Tibial nerve (tissue), 4 donors: ENCODE measurements around the gene TRAF3. TPM values are rescaled to one million over a fixed set of nuclear protein-coding genes. Genes with fewer than 3 reads are reported as not detected.

Experiments
- DNase-seq, 2 donors: peaks; one replicate each; pipeline ENCODE4 v3.0.0-alpha.2; 2019; ENCODE audit warnings: low spot score in 2 of 2
- H3K27ac ChIP-seq, 4 donors: fragments of 200-600 bp; sonication (generic) in 3 of 4; one replicate each; pipeline ENCODE4 v1.5.1; 2017 to 2019; ENCODE audit warnings: mild to moderate bottlenecking in 1 of 4
- H3K27me3 ChIP-seq, 2 donors: fragments of 200-600 bp; sonication (generic) in 1 of 2; one replicate each; pipeline versions ENCODE4 v1.5.1 to v1.6.0; 2017 to 2019
- H3K36me3 ChIP-seq, 3 donors: fragments of 200-600 bp; sonication (generic); one replicate each; pipeline ENCODE4 v1.5.1; 2018 to 2019
- H3K4me1 ChIP-seq, 4 donors: fragments of 200-600 bp; sonication (generic) in 3 of 4; one replicate each; pipeline ENCODE4 v1.5.1; 2017 to 2019
- H3K4me3 ChIP-seq, 4 donors: fragments of 200-600 bp; sonication (generic) in 3 of 4; one replicate each; pipeline ENCODE4 v1.5.1; 2017 to 2019; ENCODE audit warnings: mild to moderate bottlenecking in 1 of 4, moderate library complexity in 1 of 4
- H3K9me3 ChIP-seq, 4 donors: fragments of 200-600 bp; sonication (generic) in 3 of 4; one replicate each; pipeline ENCODE4 v1.5.1; 2017 to 2019
- CTCF ChIP-seq, 5 experiments: fragments of 200-600 bp in 3 of 5; fragments of 450-650 bp in 2 of 5; sonication (generic) in 3 of 5; IDR thresholded peaks; one replicate each; pipeline ENCODE4 v1.5.1; 2016 to 2019; ENCODE audit warnings: antibody characterized with exemption in 5 of 5, mild to moderate bottlenecking in 3 of 5, moderate library complexity in 2 of 5
- EP300 ChIP-seq, 2 donors: sonication (generic); formaldehyde crosslinking; IDR thresholded peaks; one replicate each; pipeline ENCODE4 v1.6.1; 2017; ENCODE audit warnings: antibody characterized with exemption in 2 of 2, mild to moderate bottlenecking in 1 of 2
- POLR2A ChIP-seq, 2 donors: fragments of 450-650 bp; IDR thresholded peaks; one replicate each; pipeline ENCODE4 v1.6.1; 2017; ENCODE audit warnings: antibody characterized with exemption in 2 of 2, mild to moderate bottlenecking in 2 of 2, moderate library complexity in 2 of 2
- WGBS, 2 donors: methylation state at CpG; one replicate each; pipeline ENCODE4 v1.1.5; 2018; 5-methylcytosine and 5-hydroxymethylcytosine counted together
- total RNA-seq, 4 donors: library from RNA; depleted of rRNA; stranded (reverse); fragments of >200 nt; gene quantifications; one replicate each; pipeline ENCODE4 v1.1.0, GENCODE V29; 2016

The TRAF3 gene
- total RNA-seq, 4 donors from 2014 or later = 4.8 to 20.7 (median 13.4) TPM

GRCh38 chr14:102779084-102779462 is 1.8 kb downstream of the TRAF3 start:
- Histone ChIP-seq H3K36me3 (no peaks in the 10 kb centered on the region), H3K9me3 (no peaks in the 10 kb centered on the region), H3K4me3 (peak overlapping the region in 1 of 4 donors; percentile 63), H3K4me1 (peaks cover 0 to 29% (median 16%) of the 10 kb centered on the region in 4 donors), H3K27me3 (no peaks in the 10 kb centered on the region), H3K27ac (peak overlapping the region in 2 of 4 donors; percentile 88 to 91)
- DNase-seq = no peak
- 35 to 46% methylated on average over 4 of the region's 4 CpGs for WGBS, 2 donors
- no peak for TF ChIP-seq CTCF (IDR thresholded peaks at IDR 0.05)

GRCh38 chr14:102779574-102780315 is 2.5 kb downstream of the TRAF3 start:
- H3K4me1 ChIP-seq = peaks cover 0 to 27% (median 16%) of the 10 kb centered on the region in 4 donors
- no peaks in the 10 kb centered on the region for H3K36me3 ChIP-seq
- no peaks in the 10 kb centered on the region for H3K9me3 ChIP-seq
- TF ChIP-seq CTCF (IDR thresholded peaks at IDR 0.05) (no peak), EP300 (IDR thresholded peaks at IDR 0.05) (no peak), POLR2A (IDR thresholded peaks at IDR 0.05) (no peak)
- no peak for DNase-seq
- H3K27me3 ChIP-seq = no peaks in the 10 kb centered on the region
- no peak overlapping the region for H3K4me3 ChIP-seq
- H3K27ac ChIP-seq = no peak overlapping the region
- WGBS, 2 donors = 80 to 83% methylated on average over 13 of the region's 13 CpGs

GRCh38 chr14:102781063-102781462 is 3.8 kb downstream of the TRAF3 start:
- Histone ChIP-seq H3K27ac (no peak overlapping the region), H3K27me3 (no peaks in the 10 kb centered on the region), H3K9me3 (no peaks in the 10 kb centered on the region), H3K4me1 (peaks cover 0 to 25% (median 14%) of the 10 kb centered on the region in 4 donors), H3K36me3 (no peaks in the 10 kb centered on the region), H3K4me3 (no peak overlapping the region)
- TF ChIP-seq POLR2A (IDR thresholded peaks at IDR 0.05) = no peak
- no peak for TF ChIP-seq CTCF (IDR thresholded peaks at IDR 0.05)
- no peak for TF ChIP-seq EP300 (IDR thresholded peaks at IDR 0.05)
- 96 to 98% methylated on average over 4 of the region's 4 CpGs for WGBS, 2 donors
- no peak for DNase-seq

GRCh38 chr14:102782974-102783373 is 5.7 kb downstream of the TRAF3 start:
- no peaks in the 10 kb centered on the region for H3K27me3 ChIP-seq
- no peaks in the 10 kb centered on the region for H3K9me3 ChIP-seq
- TF ChIP-seq EP300 (IDR thresholded peaks at IDR 0.05) (no peak), CTCF (IDR thresholded peaks at IDR 0.05) (no peak), POLR2A (IDR thresholded peaks at IDR 0.05) (no peak)
- H3K4me3 ChIP-seq = no peak overlapping the region
- WGBS, 2 donors = 84 to 85% methylated on average over 7 of the region's 7 CpGs
- no peaks in the 10 kb centered on the region for H3K36me3 ChIP-seq
- peaks cover 0 to 21% (median 14%) of the 10 kb centered on the region in 4 donors for H3K4me1 ChIP-seq
- no peak overlapping the region for H3K27ac ChIP-seq
- DNase-seq = no peak

- 86 to 88% methylated on average over 7 of the region's 7 CpGs for WGBS, 2 donors
- TF ChIP-seq POLR2A (IDR thresholded peaks at IDR 0.05) = no peak
- no peak for TF ChIP-seq CTCF (IDR thresholded peaks at IDR 0.05)
- TF ChIP-seq EP300 (IDR thresholded peaks at IDR 0.05) = no peak
- Histone ChIP-seq H3K4me3 (no peak overlapping the region), H3K27me3 (no peaks in the 10 kb centered on the region), H3K27ac (no peak overlapping the region), H3K4me1 (peaks cover 0 to 6% (median under 1%) of the 10 kb centered on the region in 4 donors), H3K9me3 (no peaks in the 10 kb centered on the region), H3K36me3 (no peaks in the 10 kb centered on the region)
- no peak for DNase-seq
Observed at GRCh38 chr14:102784892-102785594, 7.8 kb downstream of the TRAF3 start.
